GM12874 (cell line): Measurements from ENCODE around the gene GNAL.

Experiments used
- TF ChIP-seq, protein P1 (sequence below): IDR thresholded peaks from 2 replicates; pipeline ENCODE4 v1.5.1; 2011; ENCODE audit warnings: low read depth, mild to moderate bottlenecking, control low read depth, low read length, moderate library complexity; ENCODE audit not compliant: insufficient read depth

GNAL gene

DNA sequence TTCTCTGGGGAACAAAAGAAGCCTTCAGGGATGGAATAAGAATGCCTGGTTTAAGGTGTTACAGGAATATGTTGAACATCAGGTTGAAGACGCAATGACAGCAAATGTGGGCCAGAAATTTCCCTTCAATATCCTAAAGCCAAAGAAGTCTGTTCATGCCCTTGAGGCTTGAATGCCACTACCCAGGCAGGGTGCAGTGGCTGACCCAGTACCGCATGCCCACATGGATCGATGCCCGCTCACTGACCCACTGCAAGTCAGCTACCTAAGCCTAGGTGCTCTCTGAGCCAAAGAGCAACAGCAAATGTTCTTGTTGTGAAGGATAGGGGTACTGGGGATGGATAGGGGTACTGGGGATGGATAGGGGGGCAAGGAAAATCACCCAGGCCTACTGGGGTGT lies 58.2 kb downstream of the GNAL start:
- TF ChIP-seq, protein P1, sequence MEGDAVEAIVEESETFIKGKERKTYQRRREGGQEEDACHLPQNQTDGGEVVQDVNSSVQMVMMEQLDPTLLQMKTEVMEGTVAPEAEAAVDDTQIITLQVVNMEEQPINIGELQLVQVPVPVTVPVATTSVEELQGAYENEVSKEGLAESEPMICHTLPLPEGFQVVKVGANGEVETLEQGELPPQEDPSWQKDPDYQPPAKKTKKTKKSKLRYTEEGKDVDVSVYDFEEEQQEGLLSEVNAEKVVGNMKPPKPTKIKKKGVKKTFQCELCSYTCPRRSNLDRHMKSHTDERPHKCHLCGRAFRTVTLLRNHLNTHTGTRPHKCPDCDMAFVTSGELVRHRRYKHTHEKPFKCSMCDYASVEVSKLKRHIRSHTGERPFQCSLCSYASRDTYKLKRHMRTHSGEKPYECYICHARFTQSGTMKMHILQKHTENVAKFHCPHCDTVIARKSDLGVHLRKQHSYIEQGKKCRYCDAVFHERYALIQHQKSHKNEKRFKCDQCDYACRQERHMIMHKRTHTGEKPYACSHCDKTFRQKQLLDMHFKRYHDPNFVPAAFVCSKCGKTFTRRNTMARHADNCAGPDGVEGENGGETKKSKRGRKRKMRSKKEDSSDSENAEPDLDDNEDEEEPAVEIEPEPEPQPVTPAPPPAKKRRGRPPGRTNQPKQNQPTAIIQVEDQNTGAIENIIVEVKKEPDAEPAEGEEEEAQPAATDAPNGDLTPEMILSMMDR = no peak

DNA sequence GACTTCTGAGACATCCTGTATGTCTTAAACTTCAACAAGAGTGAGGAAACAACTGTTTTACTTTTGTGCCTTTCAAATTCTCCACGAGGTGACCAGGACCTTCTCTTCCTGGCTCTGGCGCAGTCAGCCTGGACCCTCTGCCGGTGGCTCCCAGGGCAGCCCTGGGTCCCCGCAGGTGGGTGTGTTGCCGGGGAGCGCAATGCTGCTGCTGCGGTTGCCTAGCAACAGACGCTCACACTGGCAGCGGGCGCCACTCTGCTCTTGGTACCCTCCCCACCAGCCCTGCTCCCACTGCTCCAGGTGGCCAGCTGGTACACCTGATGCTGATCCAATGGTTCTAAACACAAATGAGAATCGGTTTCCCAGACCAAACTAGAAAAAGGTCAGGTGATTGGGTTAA lies 58.7 kb downstream of the GNAL start:
- TF ChIP-seq, protein P1 = no peak

DNA sequence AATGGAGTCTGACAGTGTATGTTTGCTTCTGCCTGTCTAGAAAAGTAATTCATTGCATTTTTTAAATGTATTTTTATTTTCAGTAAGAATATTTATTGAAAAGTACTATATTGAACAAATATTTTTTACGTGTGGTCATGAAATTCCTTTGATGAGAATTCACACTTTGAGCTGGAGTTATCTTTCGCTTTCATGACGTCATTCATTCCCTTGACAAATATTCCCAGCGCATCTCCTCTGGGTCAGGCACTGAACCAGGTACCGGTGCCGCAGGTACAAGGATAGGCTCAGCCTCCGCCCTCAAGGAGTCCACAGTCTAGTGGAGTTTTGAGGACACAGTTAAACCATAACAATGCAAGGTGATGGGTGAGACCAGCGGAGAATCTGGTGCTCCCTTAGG lies 60.2 kb downstream of the GNAL start:
- TF ChIP-seq, protein P1 = no peak

DNA sequence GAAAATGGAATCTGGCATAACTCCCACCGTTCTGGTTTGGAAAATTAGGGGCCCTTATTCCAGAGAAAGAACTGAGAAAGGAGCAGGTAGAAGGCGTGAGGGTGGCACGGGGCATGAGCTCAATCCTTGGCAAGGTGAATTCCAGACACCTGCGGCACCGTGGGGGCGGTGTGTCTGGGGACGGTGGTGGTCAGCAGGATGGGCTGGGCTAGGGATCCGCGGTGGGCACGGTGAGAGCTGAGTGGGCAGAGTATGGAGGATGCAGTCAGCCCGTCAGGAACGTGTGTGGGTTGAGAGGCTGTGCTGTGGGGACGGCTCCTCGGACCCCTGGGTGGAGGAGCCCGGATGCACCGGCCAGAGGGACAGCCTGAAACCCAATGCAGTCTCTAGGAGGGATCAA lies 61.1 kb downstream of the GNAL start:
- TF ChIP-seq, protein P1 = no peak

DNA sequence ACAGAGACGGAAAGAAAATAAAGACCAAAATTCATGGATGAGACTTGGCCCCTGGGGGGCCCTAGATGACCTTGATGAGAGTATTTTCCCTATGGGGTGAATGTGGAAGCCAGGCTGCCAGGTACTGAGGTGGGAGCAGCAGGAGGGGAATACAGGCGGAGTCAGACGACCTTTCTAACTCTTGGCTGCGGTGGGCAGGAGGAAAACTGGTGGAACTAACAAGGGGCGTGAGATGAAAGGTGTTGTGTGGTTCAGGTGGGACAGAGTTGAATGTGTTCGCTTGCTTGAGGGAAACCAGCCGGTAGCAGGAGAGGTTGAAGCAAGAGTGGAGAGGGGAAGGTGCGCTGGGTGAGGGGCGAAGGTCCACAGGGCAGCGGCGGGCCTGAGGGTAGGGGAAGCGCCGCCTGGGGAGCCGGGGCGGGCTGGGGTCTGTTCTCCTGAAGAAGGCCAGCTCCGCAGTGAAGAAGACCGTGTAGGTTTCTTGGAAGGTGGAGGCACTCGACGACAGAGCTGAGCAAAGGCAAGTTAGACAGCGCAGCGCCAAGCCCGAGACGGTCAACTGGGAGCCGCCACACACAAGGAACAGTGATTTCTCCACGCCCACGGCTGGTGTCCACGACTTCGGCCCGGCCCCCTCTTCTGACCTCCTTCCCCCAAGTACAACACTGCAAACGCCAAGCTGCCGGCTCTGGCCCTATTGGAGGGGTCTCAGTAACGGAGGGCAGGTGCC lies 61.7 kb downstream of the GNAL start:
- TF ChIP-seq, protein P1 = no peak

DNA sequence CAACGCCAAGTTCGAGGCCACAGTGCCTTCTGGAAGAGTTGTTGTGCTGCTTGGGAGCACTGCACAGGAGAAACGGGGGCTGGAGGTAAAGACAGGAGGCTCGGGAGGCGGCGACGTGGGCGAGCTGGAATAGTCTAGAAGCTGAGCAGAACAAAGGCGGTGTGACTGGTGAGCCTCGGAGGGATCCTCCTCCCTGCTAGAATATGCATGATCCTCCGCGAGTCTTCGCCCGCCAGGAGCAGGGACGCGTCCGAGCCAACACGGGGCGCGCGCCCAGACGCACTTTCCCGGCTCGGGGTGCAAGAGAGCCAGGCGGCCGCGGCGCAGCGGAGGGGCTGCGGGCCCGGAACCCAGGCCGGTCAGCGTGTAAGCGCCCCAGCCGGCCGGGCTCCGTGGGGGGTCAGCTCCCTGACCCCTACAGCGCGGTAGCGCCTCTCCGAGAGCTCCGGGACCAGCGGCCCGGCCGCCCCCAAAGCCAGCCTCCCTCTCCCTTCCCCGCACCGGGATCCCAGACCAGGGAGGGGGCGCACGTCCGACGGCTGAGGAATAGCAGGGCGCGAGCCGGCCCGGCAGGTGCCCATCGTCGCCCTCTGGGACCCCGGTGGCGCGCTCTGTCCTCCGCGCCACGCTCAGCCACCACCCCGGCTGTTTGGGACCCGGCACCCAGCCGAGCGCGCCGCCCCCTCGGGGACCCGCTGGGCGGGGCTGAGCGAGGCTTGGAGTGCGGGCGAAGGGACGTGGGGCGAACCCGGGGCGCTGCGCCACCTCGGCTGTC lies 62.5 kb downstream of the GNAL start:
- TF ChIP-seq, protein P1 = no peak

DNA sequence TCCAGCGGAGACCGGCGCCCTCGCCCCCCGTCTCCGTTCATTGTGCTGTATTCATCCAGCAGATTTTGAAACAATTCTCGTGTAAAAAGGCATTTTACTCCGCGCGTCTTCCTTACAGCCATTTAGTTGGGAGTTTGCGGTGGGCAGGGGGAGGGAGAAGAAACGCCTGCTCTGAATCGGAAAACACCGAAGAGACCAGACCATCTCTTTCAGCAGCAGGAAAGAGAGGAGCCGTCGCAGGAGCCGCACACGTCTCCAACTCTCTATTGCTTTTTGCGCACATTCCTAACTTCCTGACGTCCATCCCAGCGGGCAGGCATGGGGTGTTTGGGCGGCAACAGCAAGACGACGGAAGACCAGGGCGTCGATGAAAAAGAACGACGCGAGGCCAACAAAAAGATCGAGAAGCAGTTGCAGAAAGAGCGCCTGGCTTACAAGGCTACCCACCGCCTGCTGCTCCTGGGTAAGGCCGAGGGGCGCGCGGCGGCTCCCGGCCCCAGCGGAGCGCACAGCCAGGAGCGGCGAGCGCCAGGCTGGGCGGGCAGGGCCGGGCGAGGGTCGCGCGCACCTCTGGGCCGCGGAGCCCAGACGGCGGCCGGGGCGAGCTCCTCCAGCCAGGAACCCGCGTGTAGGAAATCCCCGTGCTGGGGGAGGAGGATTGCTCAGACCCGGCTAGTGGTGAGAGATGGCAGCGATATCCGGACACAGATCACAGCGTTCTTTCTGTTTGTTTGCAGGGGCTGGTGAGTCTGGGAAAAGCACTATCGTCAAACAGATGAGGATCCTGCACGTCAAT lies 63.2 kb downstream of the GNAL start:
- TF ChIP-seq, protein P1 = no peak
